Colonic mucosa (tissue), 4 donors: Measurements from ENCODE around the gene TBC1D22B. TPM values are rescaled to one million over a fixed set of nuclear protein-coding genes. Genes with fewer than 3 reads are reported as not detected.
"Not testable (repeated sequence)": the region's sequence is repeated elsewhere in the genome, so short reads cannot be mapped to it uniquely, and the experiment has no call there.

ENCODE experiments used
- DNase-seq: peaks from one replicate; pipeline ENCODE4 v3.0.0-alpha.2; 2020
- H3K27ac ChIP-seq: fragments of 200-600 bp; one replicate; pipeline ENCODE4 v1.8.0; 2021
- H3K27me3 ChIP-seq: fragments of 200-600 bp; one replicate; pipeline ENCODE4 v1.8.0; 2021
- H3K36me3 ChIP-seq: fragments of 200-600 bp; one replicate; pipeline ENCODE4 v1.8.0; 2021
- H3K4me1 ChIP-seq: fragments of 200-600 bp; one replicate; pipeline ENCODE4 v1.8.0; 2021; ENCODE audit warnings: mild to moderate bottlenecking
- H3K4me3 ChIP-seq: fragments of 200-600 bp; one replicate; pipeline ENCODE4 v1.8.0; 2021
- H3K9ac ChIP-seq, 2 donors: one replicate each; pipeline ENCODE4 v1.7.0; 2013; ENCODE audit warnings: control low read depth in 2 of 2, low read depth in 2 of 2, low read length in 2 of 2
- H3K9me3 ChIP-seq: fragments of 200-600 bp; one replicate; pipeline ENCODE4 v1.8.0; 2021
- intact Hi-C: fragments of 100-400 bp; cut with DNase I; formaldehyde crosslinking; loops from one replicate; pipeline ENCODE4 v1.14.1; 2022
- total RNA-seq, 2 donors: library from RNA; stranded (reverse); fragmentation: NEBNext Ultra II Directional in 1 of 2; extraction: Animal tissue kit (Norgen Biotek cat#: 25700) in 1 of 2; gene quantifications; one replicate each; pipeline ENCODE4 v1.2.1, GENCODE V29; 2021
- TF ChIP-seq, protein P1 (sequence below): fragments of 200-600 bp; IDR thresholded peaks from one replicate; pipeline ENCODE4 v1.8.0; 2022; ENCODE audit warnings: antibody characterized with exemption, mild to moderate bottlenecking
- donor health status: healthy.
- donor health status: DM: no; HTN: no; CAD: no.
- donor health status: DM: no; HTN: no; CAD: no.

Gene TBC1D22B
- total RNA-seq, 2 donors from 2014 or later: 13.3 to 15.2 TPM

GRCh38 chr6:37303891-37304503 is 46.4 kb downstream of the TBC1D22B start:
- Histone ChIP-seq H3K27me3 (no peaks in the 10 kb centered on the region), H3K27ac (no peak overlapping the region), H3K9me3 (no peaks in the 10 kb centered on the region), H3K4me3 (no peak overlapping the region), H3K36me3 (no peaks in the 10 kb centered on the region), H3K4me1 (no peaks in the 10 kb centered on the region), H3K9ac (no peak overlapping the region)
- TF ChIP-seq, protein P1, sequence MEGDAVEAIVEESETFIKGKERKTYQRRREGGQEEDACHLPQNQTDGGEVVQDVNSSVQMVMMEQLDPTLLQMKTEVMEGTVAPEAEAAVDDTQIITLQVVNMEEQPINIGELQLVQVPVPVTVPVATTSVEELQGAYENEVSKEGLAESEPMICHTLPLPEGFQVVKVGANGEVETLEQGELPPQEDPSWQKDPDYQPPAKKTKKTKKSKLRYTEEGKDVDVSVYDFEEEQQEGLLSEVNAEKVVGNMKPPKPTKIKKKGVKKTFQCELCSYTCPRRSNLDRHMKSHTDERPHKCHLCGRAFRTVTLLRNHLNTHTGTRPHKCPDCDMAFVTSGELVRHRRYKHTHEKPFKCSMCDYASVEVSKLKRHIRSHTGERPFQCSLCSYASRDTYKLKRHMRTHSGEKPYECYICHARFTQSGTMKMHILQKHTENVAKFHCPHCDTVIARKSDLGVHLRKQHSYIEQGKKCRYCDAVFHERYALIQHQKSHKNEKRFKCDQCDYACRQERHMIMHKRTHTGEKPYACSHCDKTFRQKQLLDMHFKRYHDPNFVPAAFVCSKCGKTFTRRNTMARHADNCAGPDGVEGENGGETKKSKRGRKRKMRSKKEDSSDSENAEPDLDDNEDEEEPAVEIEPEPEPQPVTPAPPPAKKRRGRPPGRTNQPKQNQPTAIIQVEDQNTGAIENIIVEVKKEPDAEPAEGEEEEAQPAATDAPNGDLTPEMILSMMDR: peak; percentile 27
- intact Hi-C loops: no loop called here
- DNase-seq: no peak

DNA sequence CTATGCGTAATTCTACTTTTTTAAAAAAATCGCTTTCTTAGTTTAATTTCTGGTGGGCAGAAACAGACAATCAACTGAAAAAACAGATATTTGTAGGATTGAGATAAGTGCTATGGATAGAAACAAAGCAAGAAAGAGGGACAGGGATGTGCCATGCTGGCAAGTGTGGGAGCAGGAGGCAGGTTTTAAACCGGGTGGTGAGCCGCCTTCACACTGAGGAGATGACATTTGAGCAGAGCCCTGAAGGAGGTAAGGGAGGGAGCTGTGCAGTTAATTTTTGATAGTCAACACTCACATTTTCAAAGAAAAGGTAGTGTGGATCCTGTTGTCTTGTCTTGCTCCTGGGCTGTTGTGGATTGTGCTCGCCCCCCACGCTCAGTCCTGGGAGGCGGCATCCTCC is 47.2 kb downstream of the TBC1D22B start:
- TF ChIP-seq, protein P1: no peak
- Histone ChIP-seq H3K27ac (no peak overlapping the region), H3K4me1 (no peaks in the 10 kb centered on the region), H3K9ac (no peak overlapping the region), H3K9me3 (no peaks in the 10 kb centered on the region), H3K4me3 (no peak overlapping the region), H3K36me3 (no peaks in the 10 kb centered on the region), H3K27me3 (no peaks in the 10 kb centered on the region)
- DNase-seq: no peak
- intact Hi-C loops: no loop called here

GRCh38 chr6:37305841-37306425 is 48.4 kb downstream of the TBC1D22B start:
- H3K9ac ChIP-seq: no peak overlapping the region
- no peaks in the 10 kb centered on the region for H3K4me1 ChIP-seq
- TF ChIP-seq, protein P1: no peak
- H3K9me3 ChIP-seq: no peaks in the 10 kb centered on the region
- DNase-seq: no peak
- H3K4me3 ChIP-seq: no peak overlapping the region
- no peak overlapping the region for H3K27ac ChIP-seq
- H3K36me3 ChIP-seq: no peaks in the 10 kb centered on the region
- no peaks in the 10 kb centered on the region for H3K27me3 ChIP-seq
- intact Hi-C loops: no loop called here

- H3K4me1 ChIP-seq: no peaks in the 10 kb centered on the region
- no peaks in the 10 kb centered on the region for H3K36me3 ChIP-seq
- H3K9me3 ChIP-seq: no peaks in the 10 kb centered on the region
- H3K9ac ChIP-seq: no peak overlapping the region
- H3K27ac ChIP-seq: no peak overlapping the region
- H3K4me3 ChIP-seq: no peak overlapping the region
- H3K27me3 ChIP-seq: no peaks in the 10 kb centered on the region
- intact Hi-C loops: no loop called here
- TF ChIP-seq, protein P1: no peak
- DNase-seq: no peak
Observed at GRCh38 chr6:37306624-37307222, 49.2 kb downstream of the TBC1D22B start.

DNA sequence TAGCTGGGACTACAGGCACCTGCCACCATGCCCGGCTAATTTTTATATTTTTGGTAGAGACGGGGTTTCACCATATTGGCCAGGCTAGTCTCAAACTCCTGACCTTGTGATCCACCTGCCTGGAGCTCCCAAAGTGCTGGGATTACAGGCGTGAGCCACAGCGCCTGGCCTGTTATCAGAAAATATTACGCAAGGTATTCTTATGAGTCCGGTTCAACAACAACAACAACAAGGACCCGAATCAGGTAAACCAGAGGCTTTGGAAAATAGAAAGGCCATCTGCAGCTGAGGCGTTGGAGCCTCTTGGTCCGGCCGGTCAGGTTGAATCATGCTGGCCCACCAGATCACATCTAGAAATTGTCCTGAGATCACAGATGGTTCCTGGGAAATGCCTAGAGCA is 49.9 kb downstream of the TBC1D22B start:
- H3K9me3 ChIP-seq, DNase-seq, H3K27ac ChIP-seq, H3K36me3 ChIP-seq, H3K4me3 ChIP-seq, intact Hi-C loops, H3K27me3 ChIP-seq, H3K4me1 ChIP-seq, H3K9ac ChIP-seq: not testable (repeated sequence)
